Activated CD8-positive, alpha-beta memory T cell treated with anti-CD3 and anti-CD28 coated beads, Interleukin-2, amount 50 U/mL, for 4 hours (primary cell): Measurements from ENCODE around the gene CFAP20.

Experiments used
- DNase-seq: peaks from one replicate; pipeline ENCODE4 v3.0.0-alpha.2; 2020

CFAP20 gene

GRCh38 chr16:58123896-58124600 is 5.1 kb downstream of the CFAP20 start:
- no peak for DNase-seq

GRCh38 chr16:58121132-58121531 is 8.0 kb downstream of the CFAP20 start:
- DNase-seq = no peak

- DNase-seq = no peak
Observed at GRCh38 chr16:58120234-58120633, 8.9 kb downstream of the CFAP20 start.

DNA sequence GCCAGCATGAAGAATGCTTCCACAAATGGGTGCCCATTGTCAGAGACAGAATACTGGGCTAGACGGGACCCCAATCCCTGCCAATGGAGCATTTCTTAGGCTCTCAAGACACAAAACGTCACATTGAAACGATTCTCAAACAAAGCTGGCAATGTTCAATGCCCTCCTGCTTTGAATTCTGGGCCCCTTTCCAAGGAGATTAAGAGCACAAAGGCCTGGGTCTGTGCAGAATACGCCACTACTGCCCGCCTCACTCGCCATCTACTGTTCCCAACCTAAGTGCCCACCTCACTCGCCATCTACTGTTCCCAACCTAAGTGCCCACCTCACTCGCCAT is 9.7 kb downstream of the CFAP20 start:
- DNase-seq = no peak

GRCh38 chr16:58118801-58119508 is 10.2 kb downstream of the CFAP20 start:
- DNase-seq = no peak

GRCh38 chr16:58116529-58116928 is 12.7 kb downstream of the CFAP20 start:
- DNase-seq = no peak

GRCh38 chr16:58116081-58116480 is 13.1 kb downstream of the CFAP20 start:
- no peak for DNase-seq

- no peak for DNase-seq
Observed at GRCh38 chr16:58114827-58115825, 14.1 kb downstream of the CFAP20 start.

- no peak for DNase-seq
Observed at GRCh38 chr16:58111302-58111627, 17.9 kb downstream of the CFAP20 start.

GRCh38 chr16:58110571-58111301 is 18.4 kb downstream of the CFAP20 start:
- DNase-seq = no peak

DNA sequence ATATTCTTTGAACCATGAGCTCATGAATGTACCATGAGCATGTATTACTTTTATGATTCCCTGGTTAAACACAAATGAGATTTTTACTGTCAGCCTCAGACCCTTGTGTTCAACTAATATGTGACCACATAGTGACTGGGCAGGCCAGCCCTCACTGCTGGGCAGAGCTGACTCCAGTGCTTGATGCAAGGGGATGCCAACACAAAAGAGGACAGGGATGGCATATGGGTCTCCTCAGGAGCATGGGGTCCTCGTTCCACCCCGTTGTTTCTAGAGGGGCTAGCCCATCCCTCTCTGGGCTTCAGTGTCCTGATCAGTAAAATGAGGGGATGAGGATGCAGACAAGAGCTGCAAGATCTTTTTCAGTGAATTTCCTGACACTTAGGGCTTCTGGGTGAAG is 19.3 kb downstream of the CFAP20 start:
- DNase-seq = no peak

- DNase-seq = no peak
Observed at GRCh38 chr16:58109330-58109729, 19.9 kb downstream of the CFAP20 start.

DNA sequence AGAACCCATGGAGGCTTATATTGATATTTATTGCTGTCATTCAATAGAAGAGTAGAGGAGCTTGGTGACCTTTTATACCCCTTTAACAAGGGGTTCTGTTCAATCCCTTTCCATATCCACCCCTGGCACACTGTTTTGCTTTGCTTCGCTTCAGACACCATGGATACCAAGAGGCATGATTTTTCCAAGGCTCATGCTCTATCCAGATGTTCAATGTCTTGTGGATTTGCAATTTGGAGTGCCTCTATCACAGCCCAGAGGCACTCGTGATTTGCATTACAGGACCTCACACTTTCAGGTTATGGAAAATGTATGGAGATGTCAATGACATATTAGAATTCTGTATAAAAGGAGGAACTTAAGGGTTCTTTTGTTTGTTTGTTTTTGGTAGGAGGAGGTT is 21.5 kb downstream of the CFAP20 start:
- DNase-seq = no peak

GRCh38 chr16:58107228-58107627 is 22.0 kb downstream of the CFAP20 start:
- DNase-seq = no peak

DNA sequence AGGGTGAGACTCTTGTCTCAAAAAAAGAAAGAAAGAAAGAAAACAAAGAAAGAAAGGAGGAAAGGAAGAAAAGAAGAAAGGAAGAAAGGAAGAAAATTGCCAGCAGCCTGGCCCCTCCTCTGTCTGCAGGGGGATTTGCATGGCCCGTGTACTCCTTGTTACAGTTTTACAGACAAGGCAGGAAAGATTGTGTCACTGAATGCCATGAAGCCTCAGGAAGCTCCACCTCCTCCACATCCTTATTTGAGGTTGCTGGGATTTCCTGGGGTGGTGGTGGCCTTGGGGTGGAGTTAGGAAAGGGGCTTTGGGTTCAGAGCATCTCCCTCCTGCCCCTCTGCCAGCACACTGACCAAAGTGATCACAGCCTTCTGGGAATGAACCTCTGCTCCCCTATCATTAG is 23.6 kb downstream of the CFAP20 start:
- no peak for DNase-seq

DNA sequence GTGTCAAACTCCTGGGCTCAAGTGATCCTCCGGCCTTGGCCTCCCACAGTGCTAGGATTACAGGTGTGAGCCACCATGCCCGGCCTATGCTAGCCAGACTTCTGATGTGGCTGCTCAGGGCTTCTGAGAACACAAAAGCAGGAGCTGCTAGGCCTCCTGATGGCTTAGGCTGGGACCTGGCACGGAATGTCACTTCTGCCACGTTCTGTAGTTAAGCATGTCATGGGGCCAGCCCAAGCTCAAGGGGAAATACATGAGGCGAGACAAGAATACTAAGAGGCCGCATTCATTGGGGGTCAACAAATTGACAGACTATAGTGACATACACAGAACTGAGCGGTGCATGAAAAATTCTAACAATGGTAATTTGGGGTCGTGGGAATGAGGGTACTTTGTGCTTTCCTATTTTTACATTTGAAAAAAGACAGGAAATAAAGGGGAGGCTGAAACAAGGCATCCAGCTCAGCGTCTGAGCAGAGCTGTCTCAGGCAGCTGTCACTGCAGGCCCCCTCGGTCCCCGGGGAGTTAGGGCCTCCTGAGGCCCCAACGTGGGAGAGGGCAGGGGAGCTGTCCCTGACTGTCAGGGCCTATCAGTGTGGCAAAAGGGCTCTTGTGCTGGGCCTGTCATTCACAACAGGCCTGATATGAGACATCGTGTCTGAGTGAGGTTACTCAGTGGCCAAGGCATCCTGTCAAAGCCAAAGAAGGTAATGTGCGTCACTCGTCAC is 26.4 kb downstream of the CFAP20 start:
- no peak for DNase-seq

DNA sequence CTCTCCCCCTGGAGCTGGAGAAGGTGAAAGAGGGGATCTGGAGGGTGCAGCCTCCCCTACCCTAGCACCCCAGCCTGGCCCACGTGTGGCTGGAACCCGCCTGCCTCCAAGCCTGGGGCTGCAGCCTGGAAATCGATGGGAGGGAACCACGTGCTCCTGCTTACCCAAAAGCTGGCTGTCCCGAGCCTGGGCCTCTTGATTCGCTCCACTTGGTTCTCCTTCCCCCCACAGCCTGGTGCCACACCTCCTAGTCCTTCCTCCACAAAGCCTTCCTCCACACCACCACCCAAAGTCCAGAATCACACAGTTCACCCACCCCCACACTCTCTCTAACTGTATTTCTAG is 29.3 kb downstream of the CFAP20 start:
- no peak for DNase-seq

- DNase-seq = no peak
Observed at GRCh38 chr16:58099097-58099955, 29.9 kb downstream of the CFAP20 start.

DNA sequence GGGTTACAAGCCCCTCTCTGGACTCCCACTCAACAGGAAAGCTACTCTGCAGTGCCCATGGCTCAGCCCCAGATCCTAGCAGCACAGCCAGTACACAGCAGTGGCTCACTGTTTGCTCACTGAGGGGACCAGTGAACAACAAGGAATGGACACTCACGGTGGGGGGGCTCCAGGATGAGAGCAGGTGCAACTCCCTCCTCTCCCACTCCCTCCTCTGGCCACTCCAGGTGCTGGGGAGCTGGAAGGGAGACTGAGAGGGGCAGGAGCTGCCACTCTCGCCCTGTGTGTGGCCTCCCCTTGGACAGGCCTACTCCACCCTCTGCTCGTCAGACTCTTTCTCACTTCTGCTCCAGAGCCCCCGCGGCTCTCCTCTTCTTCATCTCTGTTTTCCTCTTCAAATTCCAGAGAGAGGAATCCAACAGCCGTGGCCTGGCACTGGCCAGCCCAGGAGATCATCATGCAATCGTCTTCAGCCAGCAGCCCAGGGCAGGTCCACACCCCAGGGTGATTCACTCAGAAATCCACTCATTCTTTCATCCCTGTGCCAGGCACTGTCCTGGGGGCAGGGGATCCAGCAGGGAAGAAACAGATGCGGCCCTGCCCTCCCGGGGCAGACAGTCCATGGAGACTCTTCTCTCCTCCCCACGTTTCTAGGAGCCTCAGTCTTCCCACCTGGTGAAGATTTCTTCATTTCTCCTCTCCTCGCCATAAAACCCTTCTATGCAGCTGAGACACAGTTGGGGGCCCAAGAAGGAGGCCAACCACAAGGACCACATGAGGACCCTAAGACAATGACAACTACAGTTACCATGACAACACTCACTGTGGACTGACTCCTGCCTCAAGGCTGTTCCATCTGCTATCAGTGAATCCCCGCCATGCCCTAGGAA is 30.7 kb downstream of the CFAP20 start:
- no peak for DNase-seq

DNA sequence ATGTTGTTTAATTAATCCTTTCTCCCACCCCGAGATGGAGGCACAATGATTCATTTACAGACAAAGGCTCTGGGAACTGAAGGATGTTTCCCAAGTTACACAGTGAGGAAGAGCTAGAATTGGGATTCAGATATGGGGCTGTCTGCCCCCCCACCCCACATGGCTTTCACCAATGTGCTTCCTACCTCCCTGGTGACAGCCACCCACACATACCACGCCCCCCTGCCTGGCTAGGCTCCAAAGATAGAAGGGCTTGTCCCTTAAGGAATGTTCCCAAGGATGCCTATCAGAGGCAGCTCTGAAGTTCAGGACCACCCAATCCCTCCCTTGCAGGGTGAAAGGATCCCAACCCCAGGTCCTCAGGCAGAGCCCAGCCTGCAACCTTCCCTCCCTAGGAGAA is 32.9 kb downstream of the CFAP20 start:
- no peak for DNase-seq
